T follicular helper cell (primary cell): ENCODE results near the gene FHIP1A.

Experiments used
- DNase-seq: peaks from one replicate; pipeline ENCODE4 v3.0.0-alpha.2; 2020; ENCODE audit warnings: low read depth

Gene FHIP1A

GRCh38 chr4:151458148-151458547 is 49.2 kb downstream of the FHIP1A start:
- DNase-seq = no peak
